ENCODE data around the gene PTMA. TPM values are rescaled to one million over a fixed set of nuclear protein-coding genes. Genes with fewer than 3 reads are reported as not detected.
A peak's percentile ranks its signal among the peaks of the same experiment; 100 is the strongest.

The PTMA gene
- total and polyA plus RNA-seq, 9 of the 15 experiments (the other 6 are each of a cell fraction or from before 2014, with no cell fraction given), result 429 to 2,322 (median 1,578) TPM

- TF ChIP-seq THRB (CRISPR knock-in tag; conservative IDR thresholded peaks at IDR 0.05), result 0 out of 2 replicates have a peak, but pooled peaks have one; percentile 29
- TF ChIP-seq FOSL1 (tag; conservative IDR thresholded peaks at IDR 0.05), result peak; percentile 74
- TF ChIP-seq E2F4 (CRISPR knock-in tag; IDR thresholded peaks at IDR 0.05; ENCODE audit: low read depth), result no peak
- TF ChIP-seq DEAF1 (CRISPR knock-in tag; IDR thresholded peaks at IDR 0.05), result peak; percentile 49
- peak; percentile 21; the same call in 1 of the 2 replicates for TF ChIP-seq ZNF239 (CRISPR knock-in tag; IDR thresholded peaks at IDR 0.05)
- peak; percentile 73; the same call in 1 of the 2 replicates for TF ChIP-seq MGA (IDR thresholded peaks at IDR 0.05)
- 0 out of 4 replicates have a peak, but pooled peaks of 1 of the 2 experiments have one; percentile 37 for TF ChIP-seq MNT (conservative IDR thresholded peaks at IDR 0.05)
- TF ChIP-seq RBM34 (IDR thresholded peaks at IDR 0.05; ENCODE audit: borderline replicate concordance, insufficient read depth, low read length), result no peak
Observed at GRCh38 chr2:231674587-231675338, 33.6 kb upstream of the PTMA start (continued).

Data from K562 (cell line).